ENCODE data around the gene SLC25A34. TPM values are rescaled to one million over a fixed set of nuclear protein-coding genes. Genes with fewer than 3 reads are reported as not detected.

Gene SLC25A34
- total RNA-seq, 6 experiments from 2014 or later, result 0.69 to 11.6 (median 3.2) TPM

DNA sequence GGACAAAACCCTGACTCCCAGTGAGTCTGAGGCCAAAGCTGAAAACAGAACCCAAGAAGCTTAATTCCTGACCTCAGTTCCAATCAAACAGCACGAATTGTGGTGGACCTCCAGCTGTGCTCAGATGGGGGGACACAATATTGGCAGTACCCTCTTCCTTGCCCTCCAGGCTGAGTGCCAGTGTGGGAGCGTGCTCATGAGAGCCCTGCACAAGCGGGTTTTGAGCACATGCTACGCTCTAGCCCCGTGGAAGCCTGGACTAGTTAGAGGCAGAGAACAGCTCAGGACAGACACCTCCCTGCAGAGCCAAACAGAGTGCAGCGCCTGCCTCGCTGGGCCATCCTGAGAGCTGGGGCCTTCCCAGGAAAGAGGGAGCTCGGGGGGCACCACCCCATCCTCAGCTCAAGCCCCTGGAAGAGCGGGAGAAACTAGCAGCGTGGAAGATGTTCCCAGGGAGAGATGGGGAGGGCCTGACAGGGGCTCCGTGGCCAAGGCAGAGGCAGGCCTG, 2.8 kb upstream of the SLC25A34 start:
- Histone ChIP-seq H3K36me3 (peaks cover 0 to 54% (median 9%) of the 10 kb centered on the region in 4 donors), H3K27ac (no peak overlapping the region), H3K9me3 (no peaks in the 10 kb centered on the region), H3K4me3 (no peak overlapping the region), H3K27me3 (no peaks in the 10 kb centered on the region), H3K4me1 (peaks cover 0 to 31% (median 14%) of the 10 kb centered on the region in 4 donors)
- TF ChIP-seq, protein P1, sequence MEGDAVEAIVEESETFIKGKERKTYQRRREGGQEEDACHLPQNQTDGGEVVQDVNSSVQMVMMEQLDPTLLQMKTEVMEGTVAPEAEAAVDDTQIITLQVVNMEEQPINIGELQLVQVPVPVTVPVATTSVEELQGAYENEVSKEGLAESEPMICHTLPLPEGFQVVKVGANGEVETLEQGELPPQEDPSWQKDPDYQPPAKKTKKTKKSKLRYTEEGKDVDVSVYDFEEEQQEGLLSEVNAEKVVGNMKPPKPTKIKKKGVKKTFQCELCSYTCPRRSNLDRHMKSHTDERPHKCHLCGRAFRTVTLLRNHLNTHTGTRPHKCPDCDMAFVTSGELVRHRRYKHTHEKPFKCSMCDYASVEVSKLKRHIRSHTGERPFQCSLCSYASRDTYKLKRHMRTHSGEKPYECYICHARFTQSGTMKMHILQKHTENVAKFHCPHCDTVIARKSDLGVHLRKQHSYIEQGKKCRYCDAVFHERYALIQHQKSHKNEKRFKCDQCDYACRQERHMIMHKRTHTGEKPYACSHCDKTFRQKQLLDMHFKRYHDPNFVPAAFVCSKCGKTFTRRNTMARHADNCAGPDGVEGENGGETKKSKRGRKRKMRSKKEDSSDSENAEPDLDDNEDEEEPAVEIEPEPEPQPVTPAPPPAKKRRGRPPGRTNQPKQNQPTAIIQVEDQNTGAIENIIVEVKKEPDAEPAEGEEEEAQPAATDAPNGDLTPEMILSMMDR (IDR thresholded peaks at IDR 0.05), result no peak
- no peak for TF ChIP-seq POLR2A (IDR thresholded peaks at IDR 0.05)
- intact Hi-C loops (cut with DNase I), result loop anchor here (10.0 kb wide), 1 partner anchor 138 kb away; no protein-coding TSS in a partner anchor
- WGBS (ENCODE audit: insufficient coverage, low coverage, low lambda C conversion rate, missing lambda C conversion rate), result no CpG with 5 or more reads among the region's 11 CpGs
- DNase-seq (no peak), ATAC-seq (no peak)

DNA sequence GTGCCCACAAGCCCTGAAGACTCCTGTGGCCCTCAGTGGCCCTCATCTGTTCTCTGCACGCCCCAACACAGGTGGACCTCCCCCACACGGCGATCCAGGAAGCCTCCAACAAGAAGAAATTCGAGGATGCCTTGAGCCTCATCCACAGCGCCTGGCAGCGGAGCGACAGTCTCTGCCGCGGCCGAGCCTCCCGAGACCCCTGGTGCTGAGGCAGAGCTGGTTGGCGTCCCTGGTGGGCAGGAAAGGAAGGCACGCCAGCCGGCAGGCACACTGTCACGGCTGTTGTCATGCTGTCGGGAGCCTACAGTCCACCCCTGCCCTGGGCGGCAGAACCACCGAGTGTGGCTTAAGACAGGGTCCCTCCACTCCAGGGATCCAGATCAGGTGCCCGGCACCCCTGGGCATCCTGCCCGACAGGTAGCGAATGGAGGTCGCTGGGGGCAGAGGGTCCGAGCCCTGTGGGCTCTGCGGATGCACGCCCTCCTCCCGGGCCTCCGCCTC, 2.3 kb upstream of the SLC25A34 start:
- WGBS (ENCODE audit: insufficient coverage, low coverage, low lambda C conversion rate, missing lambda C conversion rate), result 80% methylated on average over 4 of the region's 27 CpGs
- H3K9me3 ChIP-seq, result no peaks in the 10 kb centered on the region
- H3K4me1 ChIP-seq, result peaks cover 0 to 31% (median 14%) of the 10 kb centered on the region in 4 donors
- H3K4me3 ChIP-seq, result no peak overlapping the region
- TF ChIP-seq, protein P1 (IDR thresholded peaks at IDR 0.05), result no peak
- TF ChIP-seq POLR2A (IDR thresholded peaks at IDR 0.05), result no peak
- DNase-seq (no peak), ATAC-seq (no peak)
- H3K27me3 ChIP-seq, result no peaks in the 10 kb centered on the region
- H3K27ac ChIP-seq, result no peak overlapping the region
- peaks cover 0 to 49% (median 7%) of the 10 kb centered on the region in 4 donors for H3K36me3 ChIP-seq
- intact Hi-C loops (cut with DNase I), result loop anchor here (10.0 kb wide), 1 partner anchor 139 kb away; no protein-coding TSS in a partner anchor

DNA sequence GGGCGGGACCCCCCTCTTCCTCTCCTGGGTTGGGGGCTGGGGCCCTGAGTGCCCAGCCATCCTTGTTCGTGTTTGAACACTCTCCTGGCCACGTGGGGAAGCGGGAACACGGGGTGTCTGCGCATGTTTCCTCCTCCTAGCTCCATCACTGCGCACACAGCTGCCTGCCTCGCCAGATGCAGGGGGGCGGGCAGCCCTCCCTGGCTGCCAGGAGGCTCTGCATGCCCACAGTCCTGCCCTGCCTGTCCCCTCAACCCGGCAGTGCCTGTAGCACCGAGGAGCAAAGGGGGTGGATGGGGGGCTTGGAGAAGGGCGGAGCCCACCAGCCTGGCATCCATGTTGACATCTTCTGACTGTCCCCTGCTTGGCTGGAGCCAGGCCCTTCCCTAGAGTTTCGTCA, 1.8 kb upstream of the SLC25A34 start:
- intact Hi-C loops (cut with DNase I), result loop anchor here (10.0 kb wide), 1 partner anchor 139 kb away; no protein-coding TSS in a partner anchor
- H3K27ac ChIP-seq, result peak overlapping the region in 1 of 3 donors; percentile 85

DNA sequence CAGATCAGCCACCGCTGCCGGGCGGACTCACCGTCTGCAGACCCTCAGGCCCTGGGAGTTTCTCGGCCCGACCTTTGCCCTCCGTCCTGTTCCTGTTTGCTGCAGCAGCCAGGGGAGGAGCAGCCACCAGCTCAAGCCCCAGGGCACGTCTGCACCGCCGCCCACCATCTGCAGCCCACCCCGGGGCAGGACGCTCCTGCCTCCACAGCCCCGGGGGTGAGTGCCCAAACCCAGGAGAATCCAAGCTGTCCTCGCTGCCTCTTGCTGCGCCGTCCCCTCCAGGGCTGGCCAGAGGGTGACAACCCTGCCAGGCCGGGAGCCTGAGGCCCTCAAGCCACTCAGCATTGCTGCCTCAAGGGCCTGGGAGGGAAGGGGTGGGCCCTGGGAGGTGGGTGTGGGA, 1.2 kb upstream of the SLC25A34 start:
- DNase-seq, result no peak
- no peak for ATAC-seq

More for the DNA sequence above, 1.8 kb upstream of the SLC25A34 start:
- no peak for TF ChIP-seq POLR2A (IDR thresholded peaks at IDR 0.05)
- TF ChIP-seq, protein P1 (IDR thresholded peaks at IDR 0.05), result no peak
- DNase-seq, result no peak
- peaks cover 0 to 31% (median 14%) of the 10 kb centered on the region in 4 donors for H3K4me1 ChIP-seq
- ATAC-seq, result no peak
- 90% methylated on average over 6 of the region's 13 CpGs for WGBS (ENCODE audit: insufficient coverage, low coverage, low lambda C conversion rate, missing lambda C conversion rate)
- no peak overlapping the region for H3K4me3 ChIP-seq
- no peaks in the 10 kb centered on the region for H3K27me3 ChIP-seq
- H3K9me3 ChIP-seq, result no peaks in the 10 kb centered on the region
- H3K36me3 ChIP-seq, result peaks cover 0 to 43% (median 6%) of the 10 kb centered on the region in 4 donors

More for the DNA sequence above, 1.2 kb upstream of the SLC25A34 start:
- TF ChIP-seq, protein P1 (IDR thresholded peaks at IDR 0.05), result no peak
- TF ChIP-seq POLR2A (IDR thresholded peaks at IDR 0.05), result no peak
- Histone ChIP-seq H3K4me1 (peaks cover 0 to 31% (median 14%) of the 10 kb centered on the region in 4 donors), H3K36me3 (peaks cover 0 to 37% (median 6%) of the 10 kb centered on the region in 4 donors), H3K27ac (peak overlapping the region in 1 of 3 donors; percentile 85), H3K9me3 (no peaks in the 10 kb centered on the region), H3K4me3 (no peak overlapping the region), H3K27me3 (no peaks in the 10 kb centered on the region)
- intact Hi-C loops (cut with DNase I), result loop anchor here (10.0 kb wide), 1 partner anchor 140 kb away; no protein-coding TSS in a partner anchor
- 50% methylated on average over 8 of the region's 17 CpGs for WGBS (ENCODE audit: insufficient coverage, low coverage, low lambda C conversion rate, missing lambda C conversion rate)
